RPMI8226 (cell line): ENCODE results near the gene ACTL10.
"Not testable (repeated sequence)": the region's sequence is repeated elsewhere in the genome, so short reads cannot be mapped to it uniquely, and the experiment has no call there.

Experiments
- DNase-seq: peaks from one replicate; pipeline ENCODE4 v3.0.0-alpha.2; 2015

ACTL10 gene

DNA sequence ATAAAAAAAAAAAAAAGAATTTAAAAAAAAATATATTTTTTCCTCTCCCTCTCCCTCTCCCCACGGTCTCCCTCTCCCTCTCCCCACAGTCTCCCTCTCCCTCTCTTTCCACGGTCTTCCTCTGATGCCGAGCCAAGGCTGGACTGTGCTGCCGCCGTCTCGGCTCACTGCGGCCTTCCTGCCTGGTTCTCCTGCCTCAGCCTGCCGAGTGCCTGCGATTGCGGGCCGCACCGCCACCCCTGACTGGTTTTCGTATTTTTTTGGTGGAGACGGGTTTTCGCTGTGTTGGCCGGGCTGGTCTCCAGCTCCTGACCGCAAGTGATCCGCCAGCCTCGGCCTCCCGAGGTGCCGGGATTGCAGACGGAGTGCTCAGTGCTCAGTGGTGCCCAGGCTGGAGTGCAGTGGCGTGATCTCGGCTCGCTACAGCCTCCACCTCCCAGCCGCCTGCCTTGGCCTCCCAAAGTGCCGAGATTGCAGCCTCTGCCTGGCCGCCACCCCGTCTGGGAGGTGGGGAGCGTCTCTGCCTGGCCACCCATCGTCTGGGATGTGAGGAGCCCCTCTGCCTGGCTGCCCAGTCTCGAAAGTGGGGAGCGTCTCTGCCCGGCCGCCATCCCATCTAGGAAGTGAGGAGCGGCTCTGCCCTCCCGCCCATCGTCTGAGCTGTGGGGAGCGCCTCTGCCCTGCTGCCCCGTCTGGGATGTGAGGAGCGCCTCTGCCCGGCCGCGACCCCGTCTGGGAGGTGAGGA, 34.1 kb downstream of the ACTL10 start:
- not testable (repeated sequence) for DNase-seq

DNA sequence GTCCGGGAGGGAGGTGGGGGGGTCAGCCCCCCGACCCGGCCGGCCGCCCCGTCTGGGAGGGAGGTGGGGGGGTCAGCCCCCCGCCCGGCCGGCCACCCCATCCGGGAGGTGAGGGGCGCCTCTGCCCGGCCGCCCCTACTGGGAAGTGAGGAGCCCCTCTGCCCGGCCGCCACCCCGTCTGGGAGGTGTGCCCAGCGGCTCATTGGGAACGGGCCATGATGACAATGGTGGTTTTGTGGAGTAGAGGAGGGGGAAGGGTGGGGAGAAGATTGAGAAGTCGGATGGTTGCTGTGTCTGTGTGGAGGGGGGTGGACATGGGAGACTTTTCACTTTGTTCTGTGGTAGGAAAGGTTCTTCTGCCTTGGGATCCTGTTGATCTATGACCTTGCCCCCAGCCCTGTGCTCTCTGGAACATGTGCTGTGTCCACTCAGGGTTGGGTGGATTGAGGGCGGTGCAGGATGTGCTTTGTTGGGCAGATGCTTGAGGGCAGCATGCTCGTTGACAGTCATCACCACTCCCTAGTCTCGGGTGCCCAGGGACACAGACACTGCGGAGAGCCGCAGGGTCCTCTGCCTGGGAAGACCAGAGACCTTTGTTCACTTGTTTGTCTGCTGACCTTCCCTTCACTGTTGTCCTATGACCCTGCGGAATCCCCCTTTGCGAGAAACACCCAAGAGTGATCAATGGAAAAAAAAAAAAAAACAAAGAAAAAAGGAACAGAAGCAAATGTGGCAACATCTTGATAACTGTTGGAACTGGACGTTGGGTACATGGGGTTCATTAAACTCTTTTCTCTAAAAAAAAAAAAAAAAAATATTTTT, 35.1 kb downstream of the ACTL10 start:
- DNase-seq, result no peak

DNA sequence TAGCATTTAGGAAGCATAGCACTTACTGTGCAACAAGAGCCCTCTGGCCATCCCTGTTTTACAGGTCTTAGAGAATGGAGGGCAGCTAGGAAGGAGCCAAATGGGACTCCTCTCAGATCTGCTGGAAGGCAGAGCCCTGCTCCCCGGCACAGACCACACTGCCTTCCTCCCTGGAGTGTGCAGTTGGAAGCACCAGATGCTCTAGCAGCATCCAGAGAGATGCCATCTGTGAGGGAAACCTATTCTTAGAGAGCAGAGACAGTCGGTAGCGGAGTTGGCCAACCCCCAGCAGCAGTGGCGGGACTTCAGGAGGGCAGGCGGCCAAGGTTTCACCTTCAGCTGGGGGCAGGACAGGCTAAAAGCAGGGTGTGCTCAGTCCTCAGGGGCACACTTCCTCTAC, 36.1 kb downstream of the ACTL10 start:
- peak; percentile 85 for DNase-seq

DNA sequence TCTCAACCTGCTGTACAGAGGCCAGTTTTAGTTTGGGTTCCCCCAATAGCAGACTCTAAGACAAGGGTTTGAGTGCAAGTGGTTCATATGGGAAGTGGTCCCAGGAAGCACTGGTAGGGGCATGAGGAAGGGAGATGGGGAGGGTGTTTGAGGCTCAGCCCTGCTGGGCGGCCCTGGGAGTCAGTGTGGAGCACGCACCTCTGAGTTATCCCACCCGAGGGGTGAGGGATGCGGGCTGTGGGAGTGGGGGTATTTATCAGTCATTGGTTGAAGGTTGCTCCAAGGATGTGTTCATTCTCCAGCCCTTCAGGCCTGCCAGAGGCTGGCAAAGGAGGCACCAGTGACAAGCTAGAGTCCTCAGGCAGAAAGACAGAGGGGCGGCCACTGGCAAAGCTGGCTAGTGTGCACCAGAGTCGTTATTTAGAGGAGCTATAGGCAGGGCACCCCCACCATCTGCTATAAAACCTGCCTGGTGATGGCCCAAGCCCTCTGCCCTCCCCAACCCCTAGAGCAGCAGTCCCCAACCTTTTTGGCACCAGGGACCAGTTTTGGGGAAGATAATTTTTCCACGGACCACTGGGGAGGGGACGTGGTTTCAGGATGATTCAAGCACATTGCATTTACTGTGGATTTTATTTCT, 36.9 kb downstream of the ACTL10 start:
- no peak for DNase-seq

DNA sequence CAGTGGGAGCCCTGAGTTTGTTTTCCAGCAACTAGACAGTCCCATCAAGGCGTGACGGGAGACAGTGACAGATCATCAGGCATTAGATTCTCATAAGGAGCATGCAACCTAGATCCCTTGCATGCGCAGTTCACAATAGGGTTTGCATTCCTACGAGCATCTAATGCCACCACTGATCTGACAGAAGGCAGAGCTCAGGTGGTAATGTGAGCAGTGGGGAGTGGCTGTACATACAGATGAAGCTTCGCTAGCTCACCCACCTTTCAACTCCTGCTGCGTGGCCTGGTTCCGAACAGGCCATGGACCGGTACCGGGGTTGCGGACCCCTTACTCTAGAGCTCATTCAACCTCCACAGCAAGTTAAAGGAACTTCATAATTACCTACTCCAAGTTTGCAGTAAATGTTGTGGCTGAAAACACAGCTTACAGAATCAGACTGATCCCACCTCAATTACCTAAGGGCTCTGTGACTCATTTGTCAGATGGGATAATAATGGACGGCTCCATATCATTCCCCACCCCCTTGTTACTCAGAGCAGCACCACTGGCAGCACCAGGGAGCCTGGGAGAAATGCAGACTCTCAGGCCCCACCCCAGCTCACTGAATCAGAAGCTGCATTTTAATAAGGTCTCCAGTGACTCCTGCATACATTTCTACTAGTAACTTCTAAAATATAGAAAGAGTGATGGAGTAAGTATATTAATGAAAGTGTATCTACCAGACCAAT, 37.6 kb downstream of the ACTL10 start:
- DNase-seq, result no peak

DNA sequence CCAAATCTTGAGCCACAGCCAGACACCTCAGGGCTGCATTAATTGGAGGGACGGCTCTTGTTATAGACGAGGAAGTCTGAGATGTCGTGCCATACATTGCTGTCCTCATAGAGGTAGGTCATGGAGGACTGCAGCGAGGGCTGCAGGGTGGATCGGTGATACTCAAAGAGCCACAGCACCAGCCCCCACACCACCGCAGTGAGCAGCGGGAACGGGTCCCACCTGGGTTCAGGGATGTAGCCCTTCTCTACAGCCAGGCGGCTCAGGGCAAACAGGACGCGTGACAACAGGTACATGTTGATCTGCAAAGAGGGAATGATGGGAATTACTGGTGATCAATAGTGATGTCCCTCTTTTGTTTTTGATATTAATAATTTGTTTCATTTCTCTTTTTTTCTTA, 40.9 kb downstream of the ACTL10 start:
- DNase-seq, result no peak

DNA sequence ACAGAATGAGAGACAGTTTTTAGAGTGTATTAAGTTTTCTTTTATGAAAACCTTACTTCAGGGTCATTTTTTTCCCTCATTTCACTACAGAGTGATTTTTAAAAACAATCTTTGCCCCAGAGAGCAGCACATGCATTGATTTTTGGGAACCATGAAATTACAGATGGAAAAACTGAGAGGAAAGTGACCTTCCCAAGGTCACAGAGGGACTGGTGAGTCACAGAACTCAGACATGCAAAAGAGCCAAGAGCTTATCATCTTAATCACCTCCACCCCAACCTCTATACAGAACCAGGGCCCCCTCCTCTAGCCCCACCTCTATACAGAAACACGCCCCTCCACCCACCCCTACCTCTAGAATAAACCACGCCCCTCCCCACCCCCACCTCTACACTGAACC, 42.7 kb downstream of the ACTL10 start:
- no peak for DNase-seq

DNA sequence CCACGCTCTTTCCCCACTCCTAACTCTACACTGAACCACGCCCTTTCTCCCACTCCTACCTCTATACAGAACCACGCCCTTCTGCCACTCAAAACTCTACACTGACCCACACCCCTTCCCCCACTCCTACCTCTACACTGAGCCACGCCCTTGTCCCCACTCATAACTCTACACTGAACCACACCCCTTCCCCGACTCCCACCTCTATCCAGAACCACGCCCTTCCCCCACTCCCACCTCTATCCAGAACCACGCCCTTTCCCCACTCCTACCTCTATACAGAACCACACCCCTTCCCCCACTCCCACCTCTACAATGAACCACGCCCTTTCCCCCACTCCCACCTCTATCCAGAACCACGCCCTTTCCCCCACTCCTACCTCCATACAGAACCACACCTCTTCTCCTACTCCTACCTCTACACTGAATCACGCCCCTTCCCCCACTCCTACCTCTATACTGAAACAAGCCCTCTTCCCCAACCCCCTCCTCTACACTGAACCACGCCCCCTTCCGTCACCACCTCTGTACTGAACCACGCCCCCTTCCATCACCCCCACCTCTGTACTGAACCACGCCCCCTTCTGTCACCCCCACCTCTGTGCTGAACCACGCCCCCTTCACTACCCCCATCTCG, 43.3 kb downstream of the ACTL10 start:
- no peak for DNase-seq

DNA sequence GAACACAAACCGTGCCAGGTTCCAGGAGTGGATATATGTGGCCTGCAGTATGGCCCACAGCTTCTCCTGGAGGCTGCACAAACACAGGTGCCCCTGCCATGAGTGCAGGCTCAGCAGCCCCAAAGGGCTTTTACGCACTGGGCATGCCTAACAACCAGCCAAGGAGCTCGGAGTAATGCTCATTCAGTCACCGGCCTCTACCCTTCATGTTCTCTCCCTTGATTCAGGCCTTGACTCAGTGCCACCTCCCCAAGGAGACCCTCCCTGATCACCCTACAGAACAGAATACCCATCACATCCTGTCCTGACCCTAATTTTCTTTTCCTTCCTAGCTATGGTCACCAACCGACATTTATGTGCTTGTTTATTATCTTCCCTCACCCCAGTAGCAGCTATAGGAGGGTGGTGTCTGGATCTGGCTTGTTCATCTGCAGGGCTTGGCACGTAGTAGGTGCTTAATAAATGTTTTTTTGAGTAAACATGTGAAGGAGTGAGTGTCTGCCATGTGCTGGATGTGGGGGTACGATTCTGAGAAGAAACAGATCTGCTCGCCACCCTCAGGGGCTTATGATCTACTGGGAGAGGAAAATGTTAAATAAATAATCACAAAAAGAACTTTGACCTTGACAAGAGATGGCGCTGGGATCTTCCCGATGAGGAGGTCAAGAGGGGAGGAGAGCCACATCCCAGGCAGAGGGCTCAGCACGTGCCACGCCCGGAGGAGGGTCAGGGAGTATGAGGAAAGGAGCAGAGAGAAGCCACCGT, 44.1 kb downstream of the ACTL10 start:
- DNase-seq, result no peak

DNA sequence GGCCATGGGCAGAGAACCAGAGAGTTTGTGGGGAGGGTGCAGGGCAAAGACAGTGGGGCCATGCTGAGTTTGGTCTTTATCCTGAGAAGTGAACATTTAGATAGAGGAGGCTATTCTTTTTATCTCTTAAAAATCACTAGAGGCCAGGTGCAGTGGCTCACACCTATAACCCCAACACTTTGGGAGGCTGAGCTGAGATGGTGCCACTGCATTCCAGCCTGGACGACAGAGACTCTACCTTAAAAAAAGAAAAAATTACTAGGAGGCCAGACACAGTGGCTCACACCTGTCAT, 44.6 kb downstream of the ACTL10 start:
- no peak for DNase-seq

DNA sequence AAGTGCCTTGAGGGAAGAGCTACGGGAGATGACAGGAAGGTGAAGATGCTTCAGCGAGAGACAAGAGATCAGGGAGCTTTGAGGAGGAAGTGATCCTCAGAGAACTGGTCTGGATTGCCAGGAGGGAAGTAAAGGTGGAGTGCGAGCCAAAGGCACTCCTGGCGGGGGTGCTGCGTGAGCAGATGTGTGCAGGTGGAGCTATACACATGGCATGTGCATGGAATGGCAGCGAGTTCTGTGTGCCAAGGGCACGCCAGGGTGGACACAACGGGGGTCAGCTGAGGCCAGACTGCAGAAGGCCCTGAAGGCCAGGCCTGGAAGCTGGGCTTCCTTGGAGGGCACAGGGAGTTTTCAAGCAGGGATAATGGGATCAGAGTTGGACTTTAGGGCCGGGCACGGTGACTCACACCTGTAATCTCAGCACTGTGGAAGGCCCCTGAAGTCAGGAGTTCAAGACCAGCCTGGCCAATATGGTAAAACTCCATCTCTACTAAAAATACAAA, 47.2 kb downstream of the ACTL10 start:
- no peak for DNase-seq

DNA sequence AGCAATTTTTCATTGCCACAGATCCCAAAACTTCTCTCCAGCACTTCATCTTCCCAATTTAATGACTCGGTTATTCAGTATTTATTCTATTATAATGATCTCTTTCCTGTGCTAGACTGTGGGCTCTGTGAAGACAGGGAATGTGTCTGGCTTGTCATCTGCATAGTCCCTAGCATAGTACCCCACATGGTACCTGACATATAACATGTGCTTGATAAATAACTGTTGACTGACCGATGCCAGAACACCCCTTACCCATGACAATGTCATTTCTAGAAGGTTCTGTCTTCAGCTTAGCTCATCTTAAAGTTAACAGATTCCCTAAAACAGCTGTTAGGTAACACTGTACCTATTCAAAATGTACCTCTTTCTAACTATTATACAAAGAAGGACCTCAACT, 49.8 kb downstream of the ACTL10 start:
- no peak for DNase-seq
